Measurements from ENCODE around the gene ZNF804B.
A peak's percentile ranks its signal among the peaks of the same experiment; 100 is the strongest.

ZNF804B gene

GRCh38 chr7:88759230-88760135 lies at the start of gene ZNF804B:
TSS of gene ZNF804B (plus strand) at chr7:88759700. CDS start at chr7:88759977, 277 bp downstream.
- peak in 5 of 14 donors; percentile 6 to 29 (median 21) for DNase-seq

- no peak for DNase-seq
Observed at GRCh38 chr7:88735920-88736319, 23.6 kb upstream of the ZNF804B start.

- no peak for DNase-seq
Observed at GRCh38 chr7:88737632-88738031, 21.9 kb upstream of the ZNF804B start.

- DNase-seq = no peak
Observed at GRCh38 chr7:88746126-88746525, 13.4 kb upstream of the ZNF804B start.

- no peak for DNase-seq
Observed at GRCh38 chr7:88756802-88757201, 2.7 kb upstream of the ZNF804B start.

- no peak for DNase-seq
Observed at GRCh38 chr7:88757371-88757770, 2.1 kb upstream of the ZNF804B start.

GRCh38 chr7:88758381-88759229 lies 895 bp upstream of the ZNF804B start:
- DNase-seq = peak in 3 of 14 donors; percentile 6 to 25 (median 17)

GRCh38 chr7:88760136-88760515 lies 626 bp downstream of the ZNF804B start:
- DNase-seq = no peak

- DNase-seq = no peak
Observed at GRCh38 chr7:88761779-88762178, 2.3 kb downstream of the ZNF804B start.

GRCh38 chr7:88771417-88771816 lies 11.9 kb downstream of the ZNF804B start:
- DNase-seq = no peak

GRCh38 chr7:88772776-88773175 lies 13.3 kb downstream of the ZNF804B start:
- DNase-seq = no peak

- DNase-seq = no peak
Observed at GRCh38 chr7:88775838-88776237, 16.3 kb downstream of the ZNF804B start.

GRCh38 chr7:88787777-88788176 lies 28.3 kb downstream of the ZNF804B start:
- DNase-seq = no peak

- DNase-seq = peak in 1 of 14 donors; percentile 4
Observed at GRCh38 chr7:88789480-88790064, 30.1 kb downstream of the ZNF804B start.

GRCh38 chr7:88791891-88792290 lies 32.4 kb downstream of the ZNF804B start:
- DNase-seq = no peak

GRCh38 chr7:88792361-88792760 lies 32.9 kb downstream of the ZNF804B start:
- DNase-seq = no peak

- DNase-seq = peak in 1 of 14 donors; percentile 2
Observed at GRCh38 chr7:88795553-88795952, 36.1 kb downstream of the ZNF804B start, which contains the start of gene TEX47. TSS of gene TEX47 (minus strand) at chr7:88795737. CDS start at chr7:88794942, 795 bp downstream.

GRCh38 chr7:88801046-88801445 lies 41.5 kb downstream of the ZNF804B start:
- DNase-seq = no peak

GRCh38 chr7:88806280-88807037 lies 47.0 kb downstream of the ZNF804B start:
- no peak for DNase-seq

- no peak for DNase-seq
Observed at GRCh38 chr7:88818552-88818951, 59.1 kb downstream of the ZNF804B start.

GRCh38 chr7:88826222-88826621 lies 66.7 kb downstream of the ZNF804B start:
- no peak for DNase-seq

- DNase-seq = no peak
Observed at GRCh38 chr7:88835147-88835728, 75.7 kb downstream of the ZNF804B start.

Measured in C1 segment of cervical spinal cord (tissue), 14 donors.